GM03348 (cell line): ENCODE data around the gene DEK.
"Not testable (repeated sequence)": the region's sequence is repeated elsewhere in the genome, so short reads cannot be mapped to it uniquely, and the experiment has no call there.

ENCODE experiments used
- DNase-seq: peaks from one replicate; pipeline ENCODE4 v3.0.0; 2012; ENCODE audit warnings: low spot score

DEK gene, protein sequence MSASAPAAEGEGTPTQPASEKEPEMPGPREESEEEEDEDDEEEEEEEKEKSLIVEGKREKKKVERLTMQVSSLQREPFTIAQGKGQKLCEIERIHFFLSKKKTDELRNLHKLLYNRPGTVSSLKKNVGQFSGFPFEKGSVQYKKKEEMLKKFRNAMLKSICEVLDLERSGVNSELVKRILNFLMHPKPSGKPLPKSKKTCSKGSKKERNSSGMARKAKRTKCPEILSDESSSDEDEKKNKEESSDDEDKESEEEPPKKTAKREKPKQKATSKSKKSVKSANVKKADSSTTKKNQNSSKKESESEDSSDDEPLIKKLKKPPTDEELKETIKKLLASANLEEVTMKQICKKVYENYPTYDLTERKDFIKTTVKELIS

DNA sequence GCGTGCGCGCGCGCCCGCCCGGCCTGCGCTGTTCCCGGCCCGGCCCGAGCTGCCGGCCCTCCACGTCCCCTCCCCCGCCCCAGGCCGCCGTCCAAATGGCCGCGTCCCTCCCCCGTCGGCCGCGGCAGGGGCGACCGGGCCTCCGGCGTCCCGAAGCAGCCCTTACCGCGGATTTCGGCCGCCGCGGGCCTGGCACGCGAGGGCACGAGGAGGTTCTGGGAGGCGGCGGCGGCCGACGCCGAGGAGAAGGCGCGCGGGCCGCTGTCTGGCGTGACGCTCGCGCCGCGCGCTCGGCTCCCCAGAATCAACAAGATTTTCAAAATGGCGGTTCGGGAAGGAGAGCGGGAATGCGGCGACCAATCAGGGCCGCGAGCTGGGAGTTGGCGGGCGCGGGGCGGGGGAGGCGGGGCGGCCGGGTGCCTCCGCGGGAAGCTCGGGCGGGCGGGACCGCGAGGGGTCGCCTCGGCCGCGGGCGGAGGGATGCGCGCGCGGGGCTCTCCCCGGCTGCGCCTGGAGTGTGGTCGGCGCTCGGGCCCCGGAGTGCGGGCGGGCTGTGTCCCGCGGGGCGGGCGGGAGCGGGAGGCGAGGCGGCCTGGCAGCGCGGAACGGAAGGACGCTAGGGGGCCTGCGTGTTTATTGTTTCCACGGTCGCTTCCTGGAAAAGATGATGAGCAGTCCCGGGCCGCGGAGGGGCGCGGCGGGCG lies at the start of gene DEK:
TSS of gene DEK (minus strand) at position 312 of the 704 bp plus-strand sequence. CDS start 543 bp downstream, outside the sequence.
- peak; percentile 96 for DNase-seq

DNA sequence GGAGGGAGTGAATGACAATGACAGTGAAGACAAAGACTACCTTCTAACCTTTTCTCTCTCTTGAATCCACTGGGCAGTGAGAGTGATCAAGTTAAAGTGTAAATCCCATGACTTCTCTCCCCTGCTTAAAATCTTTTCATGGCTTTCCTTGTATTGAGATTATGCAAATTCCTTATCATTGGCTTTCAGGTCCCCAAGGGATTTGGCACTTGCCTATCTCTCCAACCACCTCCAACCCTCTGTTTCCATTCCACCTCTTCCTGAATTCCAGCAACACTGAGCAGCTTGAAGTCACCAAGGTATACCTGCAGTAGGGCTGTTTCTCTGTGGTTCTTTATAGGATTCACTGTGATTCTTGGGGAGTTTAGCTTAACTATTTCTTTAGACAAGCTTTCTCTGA lies 48.0 kb upstream of the DEK start:
- DNase-seq: no peak

DNA sequence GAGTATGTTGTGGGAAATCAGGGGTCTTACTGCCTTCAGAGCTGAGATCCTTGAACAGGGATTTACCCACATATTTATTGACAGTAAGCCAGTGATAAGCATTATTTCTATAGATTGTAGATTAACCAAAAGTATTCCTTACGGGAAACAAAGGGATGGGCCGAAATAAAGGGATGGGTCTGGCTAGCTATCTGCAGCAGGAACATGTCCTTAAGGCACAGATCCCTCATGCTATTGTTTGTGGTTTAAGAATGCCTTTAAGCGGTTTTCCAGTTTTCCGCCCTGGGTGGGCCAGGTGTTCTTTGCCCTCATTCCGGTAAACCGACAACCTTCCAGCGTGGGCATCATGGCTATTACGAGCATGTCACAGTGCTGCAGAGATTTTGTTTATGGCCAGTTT lies 45.7 kb upstream of the DEK start:
- DNase-seq: not testable (repeated sequence)

DNA sequence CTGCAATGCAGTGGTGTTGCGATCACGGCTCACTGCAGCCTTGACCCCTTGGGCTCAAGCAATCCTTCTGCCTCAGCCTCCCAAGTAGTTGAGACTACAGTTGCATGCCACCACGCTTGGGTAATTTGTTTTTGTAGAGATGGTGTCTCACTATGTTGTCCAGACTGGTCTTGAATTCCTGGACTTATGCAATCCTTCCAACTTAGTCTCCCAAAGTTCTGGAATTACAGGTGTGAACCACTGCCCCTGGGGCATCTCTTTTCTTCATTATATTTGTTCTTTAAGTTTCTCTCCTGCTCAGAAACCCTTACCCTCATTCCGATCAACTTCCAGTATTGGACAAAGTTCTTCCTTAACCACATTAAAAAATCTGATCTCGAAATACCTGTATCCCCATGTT lies 44.7 kb upstream of the DEK start:
- no peak for DNase-seq

DNA sequence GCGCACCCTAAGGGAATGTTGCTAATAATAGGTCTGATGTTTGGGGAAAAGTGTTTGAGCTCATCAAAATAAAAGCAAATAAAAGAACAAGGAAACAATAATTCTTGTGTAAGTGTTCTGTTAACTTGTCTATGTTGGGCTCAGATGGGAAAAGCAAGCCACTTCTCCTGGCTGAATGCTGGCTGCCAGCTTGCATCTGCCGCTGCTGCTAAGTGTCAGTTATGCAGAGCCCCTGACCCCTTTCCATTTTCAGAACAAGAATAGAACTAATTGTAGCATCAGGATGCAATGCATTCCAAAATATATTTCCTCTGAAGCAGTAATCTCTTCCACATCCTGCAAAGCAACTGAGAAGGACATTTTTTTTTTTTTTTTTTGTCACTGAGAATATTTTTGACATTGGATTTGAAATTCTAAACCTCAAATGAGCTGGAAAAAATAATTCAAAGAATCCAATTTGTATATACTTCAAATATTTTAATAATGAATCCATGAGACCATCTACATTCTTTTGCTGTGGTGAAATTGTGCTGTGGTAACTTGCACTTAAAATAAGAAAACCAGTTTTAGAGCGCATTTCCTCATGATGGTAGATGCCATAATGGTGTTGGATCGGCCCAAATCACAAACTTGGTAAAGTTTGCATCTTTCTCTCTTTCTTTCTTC lies 43.9 kb upstream of the DEK start:
- peak; percentile 62 for DNase-seq

DNA sequence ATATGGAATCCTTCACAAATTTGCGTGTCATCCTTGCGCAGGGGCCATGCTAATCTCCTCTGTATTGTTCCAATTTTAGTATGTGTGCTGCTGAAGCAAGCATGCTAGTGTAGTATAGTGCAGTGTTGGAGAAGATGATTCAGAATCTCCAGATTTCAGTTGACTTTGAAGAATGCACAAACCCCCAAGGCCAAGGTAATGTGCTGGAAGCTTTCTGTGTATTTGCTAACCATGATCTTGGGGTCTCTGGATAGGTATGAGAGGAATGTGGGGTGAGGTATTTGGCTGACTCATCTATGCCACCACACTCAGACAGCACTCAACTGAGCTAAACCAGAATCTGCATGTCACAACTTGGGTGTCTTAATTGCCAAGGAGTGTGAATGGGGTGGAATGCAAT lies 42.6 kb upstream of the DEK start:
- DNase-seq: peak; percentile 79

DNA sequence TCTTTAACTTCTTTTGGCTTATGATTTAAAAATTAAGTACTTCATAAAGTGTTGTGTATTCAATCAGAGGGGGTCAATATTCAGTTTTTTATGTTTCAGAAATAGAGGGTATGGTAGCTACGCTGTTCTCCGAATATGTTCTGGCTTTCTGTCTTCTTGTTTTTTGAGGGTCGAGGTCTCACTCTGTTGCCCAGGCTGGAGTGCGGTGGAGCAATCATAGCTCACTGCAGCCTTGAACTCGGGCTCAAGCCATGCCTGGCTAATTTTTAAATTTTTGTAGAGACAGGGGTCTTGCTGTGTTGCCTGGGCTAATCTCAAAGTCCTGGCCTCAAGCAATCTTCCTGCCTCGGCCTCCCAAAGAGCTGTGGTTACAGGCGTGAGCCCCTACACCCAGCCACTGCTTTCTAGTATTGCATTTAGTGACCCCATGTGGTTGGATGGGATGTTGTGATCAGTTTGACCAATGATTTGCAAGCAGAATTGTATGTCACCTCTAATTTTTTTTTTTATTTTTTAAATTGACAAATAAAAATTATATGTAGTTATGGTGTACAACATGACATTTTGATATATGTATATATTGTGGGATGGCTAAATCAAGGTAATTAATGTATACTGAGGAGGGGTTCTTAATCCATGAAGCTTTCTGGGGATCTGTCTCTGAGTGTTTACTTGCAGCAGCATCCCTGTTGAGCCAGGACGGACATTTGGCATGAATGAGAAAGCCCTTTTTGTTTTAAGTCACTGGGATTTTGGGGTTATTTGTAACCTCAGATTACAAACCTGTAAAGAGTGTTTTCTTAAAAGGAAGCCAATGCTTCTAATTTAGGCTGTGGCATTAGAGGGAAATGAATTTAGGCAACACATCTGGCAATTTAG lies 38.5 kb upstream of the DEK start:
- no peak for DNase-seq

DNA sequence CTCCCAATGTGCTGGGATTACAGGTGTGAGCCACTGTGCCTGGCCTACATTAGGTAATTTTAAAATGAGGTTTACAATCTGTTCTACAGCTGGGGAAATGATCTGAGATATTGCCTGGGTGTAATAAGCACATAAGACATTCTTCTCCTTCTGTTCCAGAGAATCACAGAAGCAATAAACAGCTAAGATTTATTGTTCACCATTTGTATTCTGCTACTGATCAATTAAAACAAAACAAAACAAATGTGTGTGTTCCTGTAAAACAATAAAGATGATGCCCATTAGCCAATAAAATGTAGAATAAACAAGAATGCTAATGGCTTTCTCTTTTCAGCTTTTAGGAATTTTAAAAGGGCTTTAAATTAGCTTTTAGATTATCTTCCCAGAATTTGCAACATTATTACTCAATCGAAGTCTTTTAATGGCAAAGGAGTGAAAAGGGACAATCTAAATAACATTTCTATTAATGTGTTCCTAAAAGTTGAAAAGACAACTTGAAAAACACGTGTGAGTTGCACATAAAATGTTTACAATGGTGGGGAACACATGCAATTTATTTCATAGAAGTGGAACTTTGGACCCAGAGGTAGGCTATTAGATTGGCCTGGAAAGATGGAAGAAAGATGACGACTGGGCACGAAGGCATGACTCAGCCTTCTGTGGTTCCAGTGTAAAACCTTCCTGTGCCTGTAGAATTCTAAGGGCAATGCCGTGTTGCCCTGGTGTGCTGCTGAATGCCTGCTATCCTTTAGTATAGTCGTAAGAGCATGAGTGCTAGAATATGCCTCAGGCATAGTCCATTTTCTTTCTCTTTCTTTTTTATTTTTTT lies 29.0 kb upstream of the DEK start:
- DNase-seq: peak; percentile 24

DNA sequence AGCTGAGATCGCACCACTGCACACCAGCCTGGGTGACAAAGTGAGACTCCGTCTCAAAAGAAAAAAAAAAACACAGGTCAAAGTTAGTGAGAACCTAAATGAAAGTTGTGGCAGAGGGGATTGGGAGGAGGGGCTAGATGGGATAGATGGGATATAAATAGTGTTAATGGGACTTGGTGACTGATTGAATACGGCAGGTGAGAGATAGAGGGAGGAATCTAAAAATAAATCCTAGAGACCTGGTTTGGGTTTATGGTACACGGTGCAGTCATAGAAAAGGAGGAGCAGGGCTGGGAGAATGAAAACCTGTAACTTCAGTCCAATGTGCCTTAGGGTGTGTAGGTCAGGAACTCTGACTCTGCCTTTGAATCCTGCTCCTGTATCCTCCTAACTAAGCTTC lies 25.0 kb upstream of the DEK start:
- no peak for DNase-seq

DNA sequence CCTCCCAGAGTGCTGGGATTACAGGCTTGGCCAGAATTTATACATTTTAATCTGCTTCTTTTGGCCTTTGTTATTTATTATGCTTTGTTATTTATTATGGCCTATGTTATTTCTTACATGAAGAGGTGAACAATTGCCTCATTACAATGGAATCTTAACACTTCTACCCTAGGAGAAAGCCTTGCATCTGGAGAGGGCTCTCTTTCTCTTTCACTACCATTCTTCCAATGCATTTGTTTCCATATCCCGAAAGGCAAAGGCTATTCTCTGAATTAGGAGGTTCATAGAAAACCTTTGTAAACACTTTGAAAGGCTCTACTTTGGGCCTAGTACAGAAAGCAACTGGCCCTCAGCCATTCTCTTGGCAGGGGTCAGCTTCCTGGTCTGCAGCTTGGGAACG lies 19.9 kb upstream of the DEK start:
- no peak for DNase-seq

DNA sequence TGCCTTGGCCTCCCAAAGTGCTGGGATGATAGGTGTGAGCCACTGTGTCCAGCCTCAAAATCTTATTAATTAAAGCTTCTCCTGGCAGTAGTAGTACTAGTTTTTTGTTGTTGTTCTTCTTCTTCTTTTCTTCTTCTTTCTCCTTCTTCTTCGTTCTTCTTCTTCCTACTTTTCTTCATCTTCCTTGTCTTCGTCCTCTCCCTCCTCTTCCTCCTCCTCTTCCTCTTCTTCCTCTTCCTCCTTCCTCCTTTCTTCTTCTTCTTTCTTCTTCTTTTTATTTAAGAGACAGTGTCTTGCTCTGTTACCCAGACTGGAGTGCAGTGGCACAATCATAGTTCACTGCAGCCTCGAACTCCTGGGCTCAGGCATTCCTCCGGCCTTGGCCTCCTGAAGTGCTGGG lies 17.2 kb upstream of the DEK start:
- DNase-seq: no peak

DNA sequence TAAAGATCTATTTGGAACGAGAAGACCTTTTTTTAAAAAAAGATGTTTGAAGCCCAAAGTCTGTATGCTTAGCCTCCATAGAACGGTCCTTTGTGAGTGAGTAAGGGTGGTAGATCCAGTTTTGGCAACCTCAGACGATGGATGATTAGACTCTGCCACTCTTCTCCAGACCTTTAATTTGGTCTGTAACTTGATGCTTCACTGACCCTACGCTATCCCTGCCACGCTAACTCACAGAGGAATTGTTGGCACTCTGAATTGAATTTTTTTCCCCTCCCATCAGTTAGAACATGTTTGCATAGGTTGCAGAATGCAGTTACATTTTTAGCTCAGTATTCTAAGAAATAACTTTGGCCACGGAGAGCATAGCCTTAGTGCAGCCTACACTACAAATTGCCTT lies 15.8 kb upstream of the DEK start:
- peak; percentile 39 for DNase-seq

DNA sequence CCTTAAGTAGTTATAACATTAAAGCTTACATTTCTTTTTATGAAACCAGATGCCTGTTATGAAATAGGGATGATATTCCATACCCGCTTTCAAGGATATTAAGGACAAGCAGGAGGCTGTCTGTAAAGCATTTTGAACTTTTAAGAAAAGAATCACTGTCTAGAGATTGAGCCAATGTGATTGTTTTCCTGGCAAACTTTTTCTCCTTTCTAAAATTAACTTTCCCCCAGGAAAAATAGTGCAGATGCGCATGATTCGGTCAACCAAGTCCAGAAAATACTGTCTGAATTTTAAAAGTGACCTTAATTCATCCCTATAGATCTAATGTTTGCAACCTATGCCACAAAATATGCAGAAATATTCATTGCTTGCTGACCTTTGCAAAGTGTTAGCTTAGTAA lies 15.1 kb upstream of the DEK start:
- DNase-seq: no peak

DNA sequence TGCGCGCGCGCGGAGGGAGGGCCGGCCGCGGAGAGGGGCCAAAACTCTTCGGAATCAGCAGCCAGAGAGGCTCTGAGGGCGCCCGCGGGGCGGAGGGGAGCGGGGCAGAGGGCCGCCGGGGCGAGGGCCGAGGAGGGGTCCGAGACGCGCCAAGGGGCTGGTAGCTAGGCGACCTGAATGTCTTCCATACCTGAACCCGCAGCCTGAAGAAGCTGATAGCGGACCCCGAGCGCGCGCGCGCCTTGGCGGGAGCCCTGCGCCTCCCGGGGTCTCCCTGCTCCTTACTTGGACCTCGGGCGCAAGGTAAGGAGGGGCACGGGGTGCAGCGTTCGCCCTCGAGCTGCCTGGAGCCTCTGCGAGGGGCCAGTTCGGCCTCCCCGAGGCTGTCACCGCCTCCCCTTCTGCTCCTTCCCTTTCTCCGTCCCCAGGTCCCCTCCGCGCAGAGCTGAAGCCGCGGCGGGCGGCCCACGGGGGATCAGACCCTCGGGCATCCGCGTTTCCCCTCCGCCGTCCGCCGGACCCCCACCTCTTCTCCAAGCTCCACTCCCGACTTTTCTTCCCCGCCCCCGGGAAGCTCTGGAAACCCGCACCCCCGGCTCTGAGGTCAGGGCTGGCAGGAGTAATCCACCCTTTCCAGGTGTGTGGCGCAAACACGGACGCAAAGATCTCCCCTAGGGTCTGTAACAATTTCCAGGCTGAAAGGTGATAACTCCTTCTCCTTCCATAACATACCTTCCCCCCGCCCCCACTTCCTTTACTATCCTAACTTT lies 13.1 kb upstream of the DEK start:
- peak; percentile 53 for DNase-seq

DNA sequence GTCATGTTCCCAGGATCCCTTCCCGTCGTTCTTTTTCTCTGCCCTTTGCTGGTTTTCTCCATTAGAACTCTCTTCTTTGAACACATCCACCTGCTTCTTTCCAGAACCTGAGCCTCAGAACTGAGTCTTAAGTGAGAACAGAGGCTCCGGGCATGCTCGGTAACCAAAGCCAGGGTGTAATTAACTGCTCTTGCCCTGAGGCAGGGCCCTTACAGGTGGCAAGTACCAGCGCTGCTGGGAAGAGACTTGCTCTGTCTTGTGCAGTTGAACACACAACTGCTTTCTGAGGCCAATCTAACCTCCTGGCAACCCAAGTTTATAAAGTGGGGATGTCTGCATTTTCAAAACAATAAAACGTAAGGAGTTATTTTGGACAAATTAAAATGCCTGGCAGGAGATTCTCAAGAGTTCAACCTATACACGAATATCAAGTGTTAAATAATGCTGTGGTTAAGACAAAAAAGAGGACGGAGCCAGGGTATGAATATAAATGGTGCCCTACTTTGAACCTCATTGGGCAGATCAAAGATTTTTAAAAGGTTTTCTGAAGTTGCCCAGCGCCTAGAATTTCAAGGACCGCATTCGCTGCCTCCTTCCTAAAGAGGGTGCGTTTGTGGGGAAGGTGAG lies 12.4 kb upstream of the DEK start:
- DNase-seq: no peak

DNA sequence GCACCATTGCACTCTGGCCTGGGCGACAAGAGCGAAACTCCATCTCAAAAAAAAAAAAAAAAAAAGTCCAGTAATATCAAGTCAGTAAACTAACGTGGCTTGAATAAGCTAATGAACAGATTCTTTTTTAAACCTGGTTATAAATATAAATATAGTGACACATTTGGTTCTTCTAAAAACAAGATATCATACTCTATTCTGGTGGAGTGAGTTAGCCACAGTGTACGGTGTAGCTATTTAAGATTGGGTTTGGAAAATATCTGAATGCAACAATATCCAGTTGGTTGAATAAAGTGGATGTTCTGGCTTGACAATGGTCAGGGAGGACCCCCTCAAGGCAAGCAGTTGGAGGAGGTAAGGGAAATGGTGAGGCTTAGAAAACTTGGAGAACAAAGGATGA lies 5.9 kb upstream of the DEK start:
- DNase-seq: no peak

DNA sequence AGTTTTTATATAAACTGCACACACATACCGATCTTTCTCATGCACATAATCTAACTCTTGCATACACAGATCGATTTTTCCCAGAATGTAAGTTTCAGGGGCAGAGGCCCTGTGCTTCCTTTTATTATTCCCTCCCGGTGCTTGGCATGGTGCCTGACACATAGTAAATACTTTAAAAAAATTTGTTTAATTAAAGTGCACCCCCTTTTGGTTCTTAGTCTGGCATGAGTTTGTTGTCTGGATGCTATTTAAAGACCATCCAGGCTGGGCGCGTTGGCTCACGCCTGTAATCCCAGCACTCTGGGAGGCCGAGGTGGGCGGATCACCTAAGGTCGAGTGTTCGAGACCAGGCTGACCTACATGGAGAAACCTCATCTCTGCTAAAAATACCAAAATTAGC lies 5.4 kb upstream of the DEK start:
- DNase-seq: no peak

DNA sequence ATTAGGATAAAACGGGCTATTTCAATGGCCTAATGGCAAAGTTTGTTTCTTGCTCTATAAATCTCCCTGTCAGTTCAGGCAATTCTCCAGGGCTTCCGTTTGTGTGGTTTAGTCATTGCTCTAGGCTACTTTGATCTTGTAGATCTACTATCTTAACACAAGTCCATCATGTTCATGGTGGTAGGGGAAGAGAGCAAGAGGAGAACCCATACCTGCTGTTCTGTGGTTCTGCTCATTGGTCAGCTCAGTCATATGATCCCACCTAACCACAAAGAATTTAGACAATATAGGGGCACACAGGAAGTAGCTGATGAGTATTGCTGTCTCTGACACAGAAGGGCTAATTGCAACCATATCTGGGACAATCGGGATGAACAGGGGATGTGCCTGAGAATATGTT lies 4.9 kb upstream of the DEK start:
- DNase-seq: peak; percentile 49

DNA sequence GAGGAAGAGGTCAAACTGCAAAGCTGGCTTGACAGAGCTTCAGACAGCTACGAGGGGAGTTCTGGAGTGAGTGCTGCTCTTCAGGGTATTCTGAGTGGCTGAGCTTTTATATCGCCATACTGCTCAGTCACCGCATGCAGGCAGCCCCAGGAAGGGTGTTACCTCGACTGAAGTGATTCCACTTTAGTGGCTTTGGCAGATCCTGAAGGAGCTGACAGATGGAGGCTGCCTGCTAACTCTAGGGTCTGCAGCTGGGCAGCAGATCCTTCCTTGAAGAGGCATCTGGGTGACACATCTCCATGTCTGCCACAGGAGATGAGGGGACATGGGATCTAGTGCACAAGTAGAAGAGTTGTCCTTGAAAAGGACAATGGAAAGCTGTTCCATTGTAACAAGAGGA lies 3.7 kb upstream of the DEK start:
- DNase-seq: no peak

DNA sequence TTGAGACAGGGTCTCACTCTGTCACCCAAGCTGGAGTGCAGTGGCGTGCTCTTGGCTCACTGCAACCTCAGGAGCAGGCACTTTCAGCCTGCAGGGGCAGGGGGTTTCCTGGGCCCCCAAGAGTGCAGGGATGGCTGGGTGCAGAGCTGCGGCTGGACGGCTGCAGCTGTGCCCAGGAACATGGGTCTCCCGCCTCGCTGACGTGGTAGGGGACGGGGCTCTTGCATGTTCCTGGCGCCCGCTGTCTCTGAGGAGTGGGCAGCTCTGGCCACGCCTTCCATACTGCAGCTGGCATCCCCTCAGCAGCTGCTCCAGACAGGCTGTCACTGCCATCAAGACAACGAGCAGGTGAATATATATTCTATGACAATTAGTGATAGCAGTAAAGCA lies 2.2 kb upstream of the DEK start:
- DNase-seq: no peak
